ENCODE measurements around the gene KLHDC7A.

The KLHDC7A gene

GRCh38 chr1:18473195-18473815 is 7.4 kb upstream of the KLHDC7A start:
- DNase-seq: no peak

- no peak for DNase-seq
These were observed 6.1 kb upstream of the KLHDC7A start for GRCh38 chr1:18474559-18475175.

- DNase-seq: no peak
These were observed 5.4 kb upstream of the KLHDC7A start for GRCh38 chr1:18475234-18475905.

- peak; percentile 33 for DNase-seq
These were observed 1.3 kb upstream of the KLHDC7A start for GRCh38 chr1:18479454-18479853.

GRCh38 chr1:18481190-18481920 is 625 bp downstream of the KLHDC7A start:
- DNase-seq: no peak

- no peak for DNase-seq
These were observed 1.4 kb downstream of the KLHDC7A start for GRCh38 chr1:18481921-18482701.

- DNase-seq: no peak
These were observed 2.1 kb downstream of the KLHDC7A start for GRCh38 chr1:18482721-18483425.

GRCh38 chr1:18484276-18484675 is 3.5 kb downstream of the KLHDC7A start:
- no peak for DNase-seq

- DNase-seq: no peak
These were observed 4.0 kb downstream of the KLHDC7A start for GRCh38 chr1:18484721-18485120.

- no peak for DNase-seq
These were observed 4.5 kb downstream of the KLHDC7A start for GRCh38 chr1:18485227-18485626.

- DNase-seq: peak; percentile 7
These were observed 5.5 kb downstream of the KLHDC7A start for GRCh38 chr1:18486195-18486594.

GRCh38 chr1:18489417-18490143 is 8.8 kb downstream of the KLHDC7A start:
- no peak for DNase-seq

GRCh38 chr1:18491168-18491567 is 10.4 kb downstream of the KLHDC7A start:
- no peak for DNase-seq

- no peak for DNase-seq
These were observed 13.6 kb downstream of the KLHDC7A start for GRCh38 chr1:18494304-18494703.

- DNase-seq: no peak
These were observed 14.9 kb downstream of the KLHDC7A start for GRCh38 chr1:18495635-18496034.

- no peak for DNase-seq
These were observed 15.3 kb downstream of the KLHDC7A start for GRCh38 chr1:18496056-18496455.

- DNase-seq: no peak
These were observed 15.9 kb downstream of the KLHDC7A start for GRCh38 chr1:18496497-18497235.

GRCh38 chr1:18501833-18502232 is 21.1 kb downstream of the KLHDC7A start:
- no peak for DNase-seq

GRCh38 chr1:18504609-18505008 is 23.9 kb downstream of the KLHDC7A start:
- no peak for DNase-seq

GRCh38 chr1:18505666-18506065 is 24.9 kb downstream of the KLHDC7A start:
- no peak for DNase-seq

GRCh38 chr1:18508084-18508483 is 27.4 kb downstream of the KLHDC7A start:
- DNase-seq: no peak
